HEK293 (cell line): ENCODE results near the gene PIGW.

ENCODE experiments used
- CTCF ChIA-PET: fragments of 350-600 bp; formaldehyde crosslinking; extraction: SDS; loops from one replicate; lab custom pipeline; 2021; ENCODE audit warnings: antibody characterized with exemption; lab: Yijun Ruan, JAX
- POLR2A ChIA-PET: fragments of 300-600 bp; formaldehyde crosslinking; extraction: SDS; loops from one replicate; lab custom pipeline; 2020; ENCODE audit warnings: antibody characterized with exemption, inconsistent platforms; lab: Yijun Ruan, JAX
- H3K27ac ChIP-seq: fragments of 200-500 bp; sonication (Bioruptor generic); 2 replicates; pipeline ENCODE4 v1.5.1; 2014; ENCODE audit warnings: low read depth, low read length, control low read depth, inconsistent platforms; ENCODE audit errors: extremely low read depth
- H3K36me3 ChIP-seq, 2 experiments: fragments of 200-500 bp in 1 of 2; sonication (Bioruptor generic) in 1 of 2; 1 replicate in 1 of 2; 2 replicates in 1 of 2; pipeline ENCODE4 v1.5.1; 2014 to 2017; ENCODE audit warnings: inconsistent platforms in 2 of 2, low read length in 2 of 2; ENCODE audit not compliant: control insufficient read depth in 2 of 2, insufficient read depth in 1 of 2
- H3K4me1 ChIP-seq: fragments of 200-500 bp; sonication (Bioruptor generic); 2 replicates; pipeline ENCODE4 v1.5.1; 2014; ENCODE audit warnings: mild to moderate bottlenecking, low read length, inconsistent platforms; ENCODE audit not compliant: control insufficient read depth, insufficient read depth
- H3K4me3 ChIP-seq: 2 replicates; pipeline ENCODE4 v1.5.1; 2011; ENCODE audit warnings: low read depth, mild to moderate bottlenecking, control low read depth, low read length, moderate library complexity
- H3K9me3 ChIP-seq: fragments of 200-500 bp; sonication (Bioruptor generic); 2 replicates; pipeline ENCODE4 v1.5.1; 2014; ENCODE audit warnings: low read depth, low read length, inconsistent platforms; ENCODE audit not compliant: control insufficient read depth, insufficient read depth
- BCL6B ChIP-seq: fragments of 450-650 bp; formaldehyde crosslinking; IDR thresholded peaks from 2 replicates; pipeline ENCODE4 v1.5.1; 2017; ENCODE audit warnings: missing biosample characterization, missing genetic modification characterization
- IKZF3 ChIP-seq: fragments of 450-650 bp; IDR thresholded peaks from 2 replicates; pipeline ENCODE4 v1.5.0; 2018; ENCODE audit warnings: missing biosample characterization, mild to moderate bottlenecking, missing genetic modification characterization, moderate library complexity
- INSM2 ChIP-seq: fragments of 450-650 bp; formaldehyde crosslinking; IDR thresholded peaks from 2 replicates; pipeline ENCODE4 v1.5.1; 2016; ENCODE audit warnings: missing biosample characterization, missing genetic modification characterization
- KLF1 ChIP-seq: fragments of 450-650 bp; formaldehyde crosslinking; IDR thresholded peaks from 2 replicates; pipeline ENCODE4 v1.5.1; 2016; ENCODE audit warnings: missing biosample characterization, missing genetic modification characterization
- KLF10 ChIP-seq: fragments of 450-650 bp; IDR thresholded peaks from 2 replicates; pipeline ENCODE4 v1.5.1; 2018; ENCODE audit warnings: missing biosample characterization, mild to moderate bottlenecking, missing genetic modification characterization
- OSR2 ChIP-seq: fragments of 450-650 bp; formaldehyde crosslinking; IDR thresholded peaks from 2 replicates; pipeline ENCODE4 v1.5.1; 2016; ENCODE audit warnings: missing biosample characterization, missing genetic modification characterization
- PATZ1 ChIP-seq: fragments of 450-650 bp; formaldehyde crosslinking; IDR thresholded peaks from 2 replicates; pipeline ENCODE4 v1.5.1; 2016; ENCODE audit warnings: missing biosample characterization, missing genetic modification characterization
- SP3 ChIP-seq: fragments of 450-650 bp; formaldehyde crosslinking; IDR thresholded peaks from 2 replicates; pipeline ENCODE4 v1.5.1; 2016; ENCODE audit warnings: missing biosample characterization, missing genetic modification characterization
- ZBTB1 ChIP-seq: fragments of 450-650 bp; formaldehyde crosslinking; IDR thresholded peaks from 2 replicates; pipeline ENCODE4 v1.5.1; 2016; ENCODE audit warnings: missing biosample characterization, missing genetic modification characterization
- ZBTB20 ChIP-seq: fragments of 450-650 bp; formaldehyde crosslinking; IDR thresholded peaks from 2 replicates; pipeline ENCODE4 v1.5.1; 2016; ENCODE audit warnings: missing biosample characterization, missing genetic modification characterization
- ZBTB21 ChIP-seq: fragments of 450-650 bp; formaldehyde crosslinking; IDR thresholded peaks from 2 replicates; pipeline ENCODE4 v1.5.1; 2017; ENCODE audit warnings: missing biosample characterization, missing genetic modification characterization
- ZEB2 ChIP-seq: fragments of 450-650 bp; formaldehyde crosslinking; IDR thresholded peaks from 2 replicates; pipeline ENCODE4 v1.5.1; 2016; ENCODE audit warnings: missing biosample characterization, missing genetic modification characterization
- ZFHX2 ChIP-seq: fragments of 450-650 bp; formaldehyde crosslinking; conservative IDR thresholded peaks from 2 replicates; pipeline ENCODE4 v1.5.1; 2016; ENCODE audit warnings: missing biosample characterization, missing genetic modification characterization
- ZNF146 ChIP-seq: fragments of 450-650 bp; formaldehyde crosslinking; IDR thresholded peaks from 2 replicates; pipeline ENCODE4 v1.5.1; 2016; ENCODE audit warnings: missing biosample characterization, missing genetic modification characterization
- ZNF174 ChIP-seq: fragments of 450-650 bp; formaldehyde crosslinking; IDR thresholded peaks from 2 replicates; pipeline ENCODE4 v1.5.0; 2017; ENCODE audit warnings: missing biosample characterization, mild to moderate bottlenecking, missing genetic modification characterization
- ZNF2 ChIP-seq: fragments of 450-650 bp; formaldehyde crosslinking; IDR thresholded peaks from 2 replicates; pipeline ENCODE4 v1.5.1; 2016; ENCODE audit warnings: missing biosample characterization, missing genetic modification characterization
- ZNF221 ChIP-seq: fragments of 450-650 bp; formaldehyde crosslinking; IDR thresholded peaks from 2 replicates; pipeline ENCODE4 v1.5.1; 2017; ENCODE audit warnings: missing biosample characterization, missing genetic modification characterization, borderline replicate concordance
- ZNF350 ChIP-seq: fragments of 450-650 bp; formaldehyde crosslinking; IDR thresholded peaks from 2 replicates; pipeline ENCODE4 v1.5.0; 2017; ENCODE audit warnings: missing biosample characterization, mild to moderate bottlenecking, missing genetic modification characterization
- ZNF433 ChIP-seq: fragments of 450-650 bp; formaldehyde crosslinking; IDR thresholded peaks from 2 replicates; pipeline ENCODE4 v1.5.1; 2016; ENCODE audit warnings: missing biosample characterization, missing genetic modification characterization, low read depth
- ZNF488 ChIP-seq: fragments of 450-650 bp; formaldehyde crosslinking; IDR thresholded peaks from 2 replicates; pipeline ENCODE4 v1.5.1; 2016; ENCODE audit warnings: missing biosample characterization, missing genetic modification characterization
- ZNF514 ChIP-seq: fragments of 450-650 bp; formaldehyde crosslinking; IDR thresholded peaks from 2 replicates; pipeline ENCODE4 v1.5.1; 2016; ENCODE audit warnings: missing biosample characterization, missing genetic modification characterization
- ZNF529 ChIP-seq: fragments of 450-650 bp; formaldehyde crosslinking; IDR thresholded peaks from 2 replicates; pipeline ENCODE4 v1.5.1; 2017; ENCODE audit warnings: missing genetic modification characterization, missing biosample characterization; ENCODE audit not compliant: insufficient replicate concordance
- ZNF585B ChIP-seq: fragments of 450-650 bp; formaldehyde crosslinking; IDR thresholded peaks from 2 replicates; pipeline ENCODE4 v1.5.1; 2016; ENCODE audit warnings: missing biosample characterization, missing genetic modification characterization
- ZNF600 ChIP-seq: fragments of 450-650 bp; formaldehyde crosslinking; IDR thresholded peaks from 2 replicates; pipeline ENCODE4 v1.5.1; 2016; ENCODE audit warnings: missing biosample characterization, missing genetic modification characterization
- ZNF624 ChIP-seq: fragments of 450-650 bp; formaldehyde crosslinking; IDR thresholded peaks from 2 replicates; pipeline ENCODE4 v1.5.1; 2017; ENCODE audit warnings: missing biosample characterization, missing genetic modification characterization
- ZNF629 ChIP-seq: fragments of 450-650 bp; formaldehyde crosslinking; IDR thresholded peaks from 2 replicates; pipeline ENCODE4 v1.5.1; 2017; ENCODE audit warnings: missing biosample characterization, missing genetic modification characterization
- ZNF639 ChIP-seq: fragments of 450-650 bp; formaldehyde crosslinking; IDR thresholded peaks from 2 replicates; pipeline ENCODE4 v1.5.1; 2016; ENCODE audit warnings: missing biosample characterization, missing genetic modification characterization
- ZNF660 ChIP-seq: fragments of 450-650 bp; IDR thresholded peaks from 2 replicates; pipeline ENCODE4 v1.5.1; 2018; ENCODE audit warnings: missing biosample characterization, mild to moderate bottlenecking, missing genetic modification characterization
- ZNF747 ChIP-seq: fragments of 450-650 bp; formaldehyde crosslinking; IDR thresholded peaks from 2 replicates; pipeline ENCODE4 v1.5.1; 2016; ENCODE audit warnings: missing biosample characterization, missing genetic modification characterization

PIGW gene

GRCh38 chr17:36486204-36487194, 48.3 kb upstream of the PIGW start, which contains the start of gene ZNHIT3:
Gene ZNHIT3, plus strand, starts transcription at chr17:36486681. Its CDS starts 19 bp downstream, at chr17:36486700.
- Histone ChIP-seq H3K36me3 (peaks cover 24 to 33% of the 10 kb centered on the region in 2 experiments), H3K4me3 (peak within 1 kb of the TSS; percentile 94), H3K9me3 (no peaks in the 10 kb centered on the region), H3K27ac (peak within 1 kb of the TSS; percentile 64), H3K4me1 (no peaks in the 10 kb centered on the region)
- CTCF ChIA-PET: interaction anchor here (0.6 to 1.9 kb wide), 2 partner anchors 69 to 338 kb away, joined by 3 to 12 read pairs; no protein-coding TSS in a partner anchor
- POLR2A ChIA-PET: interaction anchor here (0.6 to 1.6 kb wide), 9 partner anchors 9 to 861 kb away, joined by 3 to 9 read pairs (median 4); partner anchors contain the start of genes GGNBP2, LYZL6 and TAF15
- TF ChIP-seq ZNF350 (tag by site-specific recombination): no peak
- no peak for TF ChIP-seq ZNF221 (tag by site-specific recombination)
- TF ChIP-seq ZNF660: peak; percentile 81
- peak; percentile 65; the same call in 1 of the 2 replicates for TF ChIP-seq ZNF629
- no peak for TF ChIP-seq ZNF433
- no peak for TF ChIP-seq ZNF174 (tag by site-specific recombination)
- 0 out of 2 replicates have a peak, but pooled peaks have one; percentile 5 for TF ChIP-seq ZFHX2 (tag by site-specific recombination)
- no peak for TF ChIP-seq OSR2 (tag by site-specific recombination)
- TF ChIP-seq ZNF624 (tag by site-specific recombination): no peak
- TF ChIP-seq SP3 (tag by site-specific recombination): peak; percentile 87
- TF ChIP-seq ZNF488: no peak
- TF ChIP-seq ZNF146: no peak
- no peak for TF ChIP-seq ZBTB1 (tag by site-specific recombination)
- peak; percentile 86 for TF ChIP-seq KLF10 (tag by site-specific recombination)
- TF ChIP-seq ZNF529: no peak
- TF ChIP-seq ZBTB20: no peak; the same call in 1 of the 2 replicates
- peak; percentile 69 for TF ChIP-seq ZNF600 (tag by site-specific recombination)
- TF ChIP-seq ZNF747 (tag by site-specific recombination): no peak
- TF ChIP-seq KLF1 (tag by site-specific recombination): peak; percentile 49
- TF ChIP-seq ZNF585B (tag by site-specific recombination): no peak
- no peak for TF ChIP-seq ZNF514
- TF ChIP-seq IKZF3: peak; percentile 66
- TF ChIP-seq ZNF639: peak; percentile 69
- TF ChIP-seq PATZ1 (tag by site-specific recombination): no peak
- peak; percentile 55 for TF ChIP-seq ZBTB21
- TF ChIP-seq ZEB2 (tag by site-specific recombination): peak; percentile 66
- no peak for TF ChIP-seq INSM2 (tag by site-specific recombination)
- no peak for TF ChIP-seq BCL6B
- TF ChIP-seq ZNF2: peak; percentile 67
